Jurkat, Clone E6-1 (cell line): ENCODE data around the gene CACNA2D3.

Experiments
- DNase-seq: peaks from one replicate; pipeline ENCODE4 v3.0.0-alpha.2; 2011; ENCODE audit warnings: low read depth, low spot score
- H3K4me3 ChIP-seq: 2 replicates; pipeline ENCODE4 v1.5.1; 2011; ENCODE audit warnings: mild to moderate bottlenecking, low read length, control low read depth, moderate library complexity

CACNA2D3 gene

GRCh38 chr3:54198556-54198955 is 76.2 kb downstream of the CACNA2D3 start:
- DNase-seq: no peak

GRCh38 chr3:54202054-54202453 is 79.7 kb downstream of the CACNA2D3 start:
- no peak overlapping the region for H3K4me3 ChIP-seq
- DNase-seq: no peak

More at GRCh38 chr3:54198556-54198955, 76.2 kb downstream of the CACNA2D3 start:
- no peak overlapping the region for H3K4me3 ChIP-seq

GRCh38 chr3:54202651-54203248 is 80.4 kb downstream of the CACNA2D3 start:
- no peak for DNase-seq
- no peak overlapping the region for H3K4me3 ChIP-seq

GRCh38 chr3:54206874-54207273 is 84.5 kb downstream of the CACNA2D3 start:
- DNase-seq: no peak
- no peak overlapping the region for H3K4me3 ChIP-seq

GRCh38 chr3:54211097-54211496 is 88.7 kb downstream of the CACNA2D3 start:
- no peak for DNase-seq
- H3K4me3 ChIP-seq: no peak overlapping the region

GRCh38 chr3:54212723-54213122 is 90.4 kb downstream of the CACNA2D3 start:
- H3K4me3 ChIP-seq: no peak overlapping the region
- no peak for DNase-seq

GRCh38 chr3:54213907-54214306 is 91.6 kb downstream of the CACNA2D3 start:
- H3K4me3 ChIP-seq: no peak overlapping the region
- no peak for DNase-seq

- no peak overlapping the region for H3K4me3 ChIP-seq
- DNase-seq: no peak
Measured at GRCh38 chr3:54214845-54215244, 92.5 kb downstream of the CACNA2D3 start.

- H3K4me3 ChIP-seq: no peak overlapping the region
Measured at GRCh38 chr3:54215521-54215920, 93.2 kb downstream of the CACNA2D3 start.

GRCh38 chr3:54217828-54218227 is 95.5 kb downstream of the CACNA2D3 start:
- no peak for DNase-seq
- no peak overlapping the region for H3K4me3 ChIP-seq

More at GRCh38 chr3:54215521-54215920, 93.2 kb downstream of the CACNA2D3 start:
- no peak for DNase-seq

GRCh38 chr3:54222316-54222715 is 100.0 kb downstream of the CACNA2D3 start:
- no peak overlapping the region for H3K4me3 ChIP-seq
- no peak for DNase-seq

- DNase-seq: no peak
- H3K4me3 ChIP-seq: no peak overlapping the region
Measured at GRCh38 chr3:54223063-54223462, 100.7 kb downstream of the CACNA2D3 start.

GRCh38 chr3:54225841-54226528 is 103.6 kb downstream of the CACNA2D3 start:
- no peak for DNase-seq
- H3K4me3 ChIP-seq: no peak overlapping the region

- no peak for DNase-seq
- no peak overlapping the region for H3K4me3 ChIP-seq
Measured at GRCh38 chr3:54228806-54229205, 106.5 kb downstream of the CACNA2D3 start.

GRCh38 chr3:54232618-54233017 is 110.3 kb downstream of the CACNA2D3 start:
- no peak overlapping the region for H3K4me3 ChIP-seq
- no peak for DNase-seq

- H3K4me3 ChIP-seq: no peak overlapping the region
- no peak for DNase-seq
Measured at GRCh38 chr3:54235998-54236397, 113.6 kb downstream of the CACNA2D3 start.

- H3K4me3 ChIP-seq: no peak overlapping the region
- no peak for DNase-seq
Measured at GRCh38 chr3:54237109-54237508, 114.8 kb downstream of the CACNA2D3 start.

- DNase-seq: no peak
- no peak overlapping the region for H3K4me3 ChIP-seq
Measured at GRCh38 chr3:54237788-54238502, 115.6 kb downstream of the CACNA2D3 start.

- no peak overlapping the region for H3K4me3 ChIP-seq
Measured at GRCh38 chr3:54240309-54240708, 118.0 kb downstream of the CACNA2D3 start.

More at GRCh38 chr3:54240309-54240708, 118.0 kb downstream of the CACNA2D3 start:
- no peak for DNase-seq
